HepG2 (cell line): ENCODE results near the gene BRIP1. TPM values are rescaled to one million over a fixed set of nuclear protein-coding genes. Genes with fewer than 3 reads are reported as not detected.

Experiments used
- ATAC-seq: fragments of 200-7000 bp; cut with Tn5 transposase; 3 replicates; pipeline ENCODE4 v1.9.1; 2020; ENCODE audit warnings: mild to moderate bottlenecking, moderate library complexity
- BruUV-seq: library from RNA; stranded (reverse); fragments of 400-500 nt; replicated peaks from 2 replicates; lab custom pipeline; 2021; lab: Mats Ljungman, UMichigan
- CTCF ChIA-PET: fragments of 300-600 bp; formaldehyde crosslinking; extraction: SDS; loops from one replicate; lab custom pipeline; 2021; ENCODE audit warnings: low total read pairs, inconsistent platforms, low intra/inter-chr PET ratio; lab: Yijun Ruan, JAX
- POLR2A ChIA-PET: fragments of 350-600 bp; sonication (Branson Sonifier 250); formaldehyde crosslinking; loops from one replicate; lab custom pipeline; 2020; ENCODE audit warnings: antibody characterized with exemption, inconsistent platforms; lab: Yijun Ruan, JAX
- DNase-seq: peaks from one replicate; pipeline ENCODE4 v3.0.0-alpha.2; 2015; ENCODE audit warnings: low spot score
- FAIRE-seq: peaks from 3 replicates; lab custom pipeline; 2011; peaks lifted over from hg19 to GRCh38; lab: Jason Lieb, UNC
- H2AFZ ChIP-seq: one replicate; pipeline ENCODE4 v1.6.1; 2011; ENCODE audit warnings: low read length, inconsistent platforms
- H3K27ac ChIP-seq: fragments of 300-600 bp; 3 replicates; pipeline ENCODE4 v1.8.0; 2011; ENCODE audit warnings: mixed run types, mild to moderate bottlenecking, mixed read lengths, low read length, inconsistent platforms; ENCODE audit not compliant: insufficient read depth; ENCODE audit errors: extremely low read length
- H3K27me3 ChIP-seq, 2 experiments: fragments of 200-600 bp in 1 of 2; 2 replicates in 1 of 2; 3 replicates in 1 of 2; pipeline versions ENCODE4 v1.6.0 to v1.8.0; 2011; ENCODE audit warnings: low read length in 2 of 2, mild to moderate bottlenecking in 2 of 2, moderate library complexity in 2 of 2, inconsistent platforms in 1 of 2; ENCODE audit not compliant: insufficient read depth in 2 of 2, control insufficient read depth in 1 of 2
- H3K36me3 ChIP-seq, 2 experiments: fragments of 200-600 bp in 1 of 2; replicated peaks in 1 of 2; 2 replicates in 1 of 2; 3 replicates in 1 of 2; pipeline versions ENCODE4 v1.5.1 to v1.8.0; 2011; ENCODE audit warnings: low read length in 2 of 2, inconsistent platforms in 1 of 2; ENCODE audit not compliant: insufficient read depth in 2 of 2, control insufficient read depth in 1 of 2
- H3K4me1 ChIP-seq: 2 replicates; pipeline ENCODE4 v1.5.1; 2012; ENCODE audit warnings: low read length, inconsistent platforms; ENCODE audit not compliant: insufficient read depth
- H3K4me2 ChIP-seq: 2 replicates; pipeline ENCODE4 v1.6.0; 2011; ENCODE audit warnings: low read depth, low read length, inconsistent platforms
- H3K4me3 ChIP-seq, 3 experiments: fragments of 200-600 bp in 1 of 3; sonication (generic), shearing (Covaris generic) in 1 of 3; replicated peaks in 1 of 3; 2 replicates each; pipeline ENCODE4 v1.5.1; 2011 to 2016; ENCODE audit warnings: low read length in 3 of 3, inconsistent platforms in 2 of 3, low read depth in 2 of 3, mild to moderate bottlenecking in 2 of 3, control low read depth in 1 of 3, mixed read lengths in 1 of 3; ENCODE audit not compliant: insufficient read depth in 1 of 3
- H3K79me2 ChIP-seq: one replicate; pipeline ENCODE4 v1.6.1; 2011; ENCODE audit warnings: low read length, inconsistent platforms; ENCODE audit not compliant: insufficient read depth
- H3K9ac ChIP-seq: 2 replicates; pipeline ENCODE4 v1.6.0; 2011; ENCODE audit warnings: mild to moderate bottlenecking, low read depth, low read length, inconsistent platforms; ENCODE audit not compliant: insufficient read depth
- H3K9me3 ChIP-seq: 2 replicates; pipeline ENCODE4 v1.5.1; 2012; ENCODE audit warnings: mild to moderate bottlenecking, low read length
- H4K20me1 ChIP-seq: 2 replicates; pipeline ENCODE4 v1.6.0; 2011; ENCODE audit warnings: inconsistent platforms, mild to moderate bottlenecking, low read length, moderate library complexity; ENCODE audit not compliant: insufficient read depth
- ATF1 ChIP-seq: IDR thresholded peaks from 2 replicates; pipeline ENCODE4 v1.6.1; 2016; ENCODE audit warnings: mild to moderate bottlenecking, control low read depth
- HNRNPL ChIP-seq: fragments of 200-400 bp; formaldehyde crosslinking; IDR thresholded peaks from 2 replicates; pipeline ENCODE4 v1.6.1; 2017; ENCODE audit warnings: mild to moderate bottlenecking, low read depth, low read length
- IKZF1 ChIP-seq: fragments of 450-650 bp; IDR thresholded peaks from 2 replicates; pipeline ENCODE4 v1.7.1; 2016
- JUNB ChIP-seq: sonication (generic); formaldehyde crosslinking; IDR thresholded peaks from 2 replicates; pipeline ENCODE4 v1.8.0; 2022; ENCODE audit warnings: missing genetic modification reagents, mild to moderate bottlenecking, borderline replicate concordance
- POLR2A ChIP-seq, 2 experiments: IDR thresholded peaks; 2 replicates each; pipeline ENCODE4 v1.6.1; 2011; ENCODE audit warnings: low read depth in 2 of 2, low read length in 2 of 2, mild to moderate bottlenecking in 1 of 2, moderate library complexity in 1 of 2; ENCODE audit not compliant: insufficient read depth in 1 of 2
- RCOR2 ChIP-seq: IDR thresholded peaks from 2 replicates; pipeline ENCODE4 v1.6.1; 2016; ENCODE audit warnings: missing biosample characterization, missing genetic modification reagents
- RELA ChIP-seq: sonication (generic); formaldehyde crosslinking; IDR thresholded peaks from 2 replicates; pipeline ENCODE4 v1.4.0; 2020; ENCODE audit warnings: missing genetic modification reagents
- SRSF4 ChIP-seq: fragments of 200-400 bp; formaldehyde crosslinking; IDR thresholded peaks from one replicate; pipeline ENCODE4 v1.6.1; 2018; ENCODE audit warnings: mild to moderate bottlenecking, low read depth, low read length, moderate library complexity; ENCODE audit not compliant: poor library complexity, severe bottlenecking
- ZFP36L2 ChIP-seq: sonication (generic); formaldehyde crosslinking; IDR thresholded peaks from 2 replicates; pipeline ENCODE4 v1.4.0; 2020; ENCODE audit warnings: missing genetic modification reagents
- ZSCAN25 ChIP-seq: sonication (generic); formaldehyde crosslinking; IDR thresholded peaks from 2 replicates; pipeline ENCODE4 v1.8.0; 2022; ENCODE audit warnings: mild to moderate bottlenecking, missing genetic modification reagents
- WGBS: methylation state at CpG from one replicate; pipeline ENCODE4 v1.1.6; 2017; ENCODE audit warnings: low lambda C conversion rate; 5-methylcytosine and 5-hydroxymethylcytosine counted together
- in situ Hi-C: cut with HindIII; loops from 2 replicates; pipeline ENCODE4 v1.10.0; 2017; ENCODE audit warnings: low pct_unique_long_range_greater_than_20kb; ENCODE audit not compliant: extremely low pct_ligation_motif_present
- intact Hi-C: fragments of 100-400 bp; cut with micrococcal nuclease; formaldehyde crosslinking; loops from one replicate; pipeline ENCODE4 v1.10.0; 2022; ENCODE audit not compliant: unreplicated experiment
- polyA plus RNA-seq, 8 experiments: library from polyadenylated mRNA; depleted of rRNA in 3 of 8; stranded (reverse) in 7 of 8; unstranded in 1 of 8; fragments of >200 nt; fragmentation: Illumina TruSeq in 4 of 8; extraction: Trizol in 4 of 8; gene quantifications; 2 replicates each; pipeline versions ENCODE4 v1.2.1 to v1.2.3, GENCODE V29; 2011 to 2016; ENCODE audit warnings: low read depth in 4 of 8, missing spikeins in 1 of 8, mixed read lengths in 1 of 8; ENCODE audit not compliant: insufficient read depth in 1 of 8
- total RNA-seq, 5 experiments: library from RNA; depleted of rRNA; stranded (reverse); fragments of >200 nt; fragmentation: Illumina TruSeq; extraction: Trizol; gene quantifications; 2 replicates each; pipeline ENCODE4 v1.2.3, GENCODE V29; 2016; ENCODE audit warnings: low read depth in 1 of 5
- TF ChIP-seq, protein P1 (sequence below): sonication (generic); formaldehyde crosslinking; IDR thresholded peaks from 2 replicates; pipeline ENCODE4 v1.4.0; 2020; ENCODE audit warnings: mild to moderate bottlenecking, missing genetic modification reagents, borderline replicate concordance
- TF ChIP-seq, protein P2 (sequence below): sonication (generic); formaldehyde crosslinking; IDR thresholded peaks from 2 replicates; pipeline ENCODE4 v1.8.1; 2023; ENCODE audit warnings: mild to moderate bottlenecking, missing genetic modification reagents, borderline replicate concordance
- TF ChIP-seq, protein P3 (sequence below): sonication (generic); formaldehyde crosslinking; IDR thresholded peaks from 2 replicates; pipeline ENCODE4 v1.5.0; 2020; ENCODE audit warnings: missing genetic modification reagents
- TF ChIP-seq, protein P4 (sequence below): sonication (generic); formaldehyde crosslinking; IDR thresholded peaks from 2 replicates; pipeline ENCODE4 v1.5.0; 2020; ENCODE audit warnings: mild to moderate bottlenecking, missing genetic modification reagents

BRIP1 gene
- total and polyA plus RNA-seq, 2 of the 13 experiments (the other 11 are each of a cell fraction or from before 2014, with no cell fraction given) = 3.8 to 27.7 TPM

DNA sequence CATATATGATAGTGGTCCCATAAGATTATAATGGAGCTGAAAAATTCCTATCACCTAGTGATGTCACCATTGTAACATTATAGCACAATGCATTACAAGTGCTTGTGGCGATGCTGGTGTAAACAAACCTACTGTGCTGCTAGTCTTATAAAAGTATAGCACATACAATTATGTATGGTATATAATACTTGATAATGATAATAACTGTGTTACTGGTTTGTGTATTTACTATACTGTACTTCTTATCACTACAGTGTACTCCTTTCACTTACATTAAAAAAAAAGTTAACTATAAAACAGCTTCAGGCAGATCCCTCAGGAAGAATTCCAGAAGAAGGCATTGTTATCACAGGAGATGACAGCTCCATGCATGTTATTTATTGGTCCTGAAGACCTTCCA, 150.3 kb downstream of the BRIP1 start:
- Histone ChIP-seq H2AFZ (no peak overlapping the region), H3K9me3 (peaks cover 8% of the 10 kb centered on the region; the same call in 1 of the 2 replicates), H3K27ac (no peak overlapping the region), H3K9ac (no peak overlapping the region), H3K4me3 (no peak overlapping the region), H3K4me1 (no peaks in the 10 kb centered on the region), H3K4me2 (no peak overlapping the region), H3K36me3 (peaks cover 1 to 17% of the 10 kb centered on the region in 2 experiments; a peak in 2 of 5 replicates), H4K20me1 (no peaks in the 10 kb centered on the region), H3K27me3 (no peaks in the 10 kb centered on the region; a peak in 1 of 5 replicates), H3K79me2 (no peaks in the 10 kb centered on the region)
- CTCF ChIA-PET = no interaction called here
- FAIRE-seq = no peak
- intact Hi-C loops = no loop called here
- no peak for ATAC-seq
- DNase-seq = no peak
- in situ Hi-C loops = no loop called here
- no peak for TF ChIP-seq POLR2A (IDR thresholded peaks at IDR 0.05; ENCODE audit: insufficient read depth in 1 of 2, low read depth in 2 of 2, low read length in 2 of 2)
- no peak for TF ChIP-seq ATF1
- no peak for TF ChIP-seq RCOR2 (CRISPR knock-in tag)
- no peak for TF ChIP-seq IKZF1
- no peak for TF ChIP-seq JUNB (CRISPR knock-in tag)
- no TSS peak for BruUV-seq
- 100% methylated on average over 1 of the region's 1 CpG for WGBS
- POLR2A ChIA-PET = no interaction called here

DNA sequence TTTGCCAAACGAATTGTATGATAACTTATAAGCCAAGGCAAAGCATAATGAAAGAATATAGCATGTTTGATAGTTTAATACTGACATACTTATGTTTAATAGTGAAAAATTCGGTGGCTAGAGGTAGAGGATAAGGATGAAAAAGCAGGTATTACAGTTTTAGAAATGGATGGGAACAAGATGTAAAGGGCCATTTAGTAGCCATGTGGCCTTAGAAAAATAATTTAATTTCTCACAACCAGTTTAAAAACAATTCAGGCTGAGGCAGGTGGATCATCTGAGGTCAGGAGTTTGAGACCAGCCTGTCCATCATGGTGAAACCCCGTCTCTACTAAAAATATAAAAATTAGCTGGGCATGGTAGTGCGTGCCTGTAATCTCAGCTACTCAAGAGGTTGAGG, 152.8 kb downstream of the BRIP1 start:
- no peak overlapping the region for H2AFZ ChIP-seq
- no peak for DNase-seq
- no peak overlapping the region for H3K4me3 ChIP-seq
- ChIA-PET POLR2A (no interaction called here), CTCF (no interaction called here)
- no peaks in the 10 kb centered on the region; a peak in 1 of 5 replicates for H3K27me3 ChIP-seq
- H3K9ac ChIP-seq = no peak overlapping the region
- H3K27ac ChIP-seq = no peak overlapping the region
- no peak for FAIRE-seq
- WGBS = 95% methylated on average over 4 of the region's 4 CpGs
- H4K20me1 ChIP-seq = no peaks in the 10 kb centered on the region
- intact Hi-C loops = no loop called here
- peaks cover 1 to 10% of the 10 kb centered on the region in 2 experiments; a peak in 1 of 5 replicates for H3K36me3 ChIP-seq
- no peak for ATAC-seq
- no peaks in the 10 kb centered on the region for H3K9me3 ChIP-seq
- no peak overlapping the region for H3K4me2 ChIP-seq
- BruUV-seq = no TSS peak
- H3K4me1 ChIP-seq = no peaks in the 10 kb centered on the region
- TF ChIP-seq RELA (CRISPR knock-in tag) = no peak
- TF ChIP-seq, protein P1, sequence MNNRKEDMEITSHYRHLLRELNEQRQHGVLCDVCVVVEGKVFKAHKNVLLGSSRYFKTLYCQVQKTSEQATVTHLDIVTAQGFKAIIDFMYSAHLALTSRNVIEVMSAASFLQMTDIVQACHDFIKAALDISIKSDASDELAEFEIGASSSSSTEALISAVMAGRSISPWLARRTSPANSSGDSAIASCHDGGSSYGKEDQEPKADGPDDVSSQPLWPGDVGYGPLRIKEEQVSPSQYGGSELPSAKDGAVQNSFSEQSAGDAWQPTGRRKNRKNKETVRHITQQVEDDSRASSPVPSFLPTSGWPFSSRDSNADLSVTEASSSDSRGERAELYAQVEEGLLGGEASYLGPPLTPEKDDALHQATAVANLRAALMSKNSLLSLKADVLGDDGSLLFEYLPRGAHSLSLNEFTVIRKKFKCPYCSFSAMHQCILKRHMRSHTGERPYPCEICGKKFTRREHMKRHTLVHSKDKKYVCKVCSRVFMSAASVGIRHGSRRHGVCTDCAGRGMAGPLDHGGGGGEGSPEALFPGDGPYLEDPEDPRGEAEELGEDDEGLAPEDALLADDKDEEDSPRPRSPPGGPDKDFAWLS = no peak
- TF ChIP-seq, protein P2, sequence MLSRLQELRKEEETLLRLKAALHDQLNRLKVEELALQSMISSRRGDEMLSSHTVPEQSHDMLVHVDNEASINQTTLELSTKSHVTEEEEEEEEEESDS (CRISPR knock-in tag) = no peak
- no peak for TF ChIP-seq HNRNPL
- no peak for TF ChIP-seq ZFP36L2 (CRISPR knock-in tag)
- TF ChIP-seq SRSF4 = no peak
- TF ChIP-seq, protein P3, sequence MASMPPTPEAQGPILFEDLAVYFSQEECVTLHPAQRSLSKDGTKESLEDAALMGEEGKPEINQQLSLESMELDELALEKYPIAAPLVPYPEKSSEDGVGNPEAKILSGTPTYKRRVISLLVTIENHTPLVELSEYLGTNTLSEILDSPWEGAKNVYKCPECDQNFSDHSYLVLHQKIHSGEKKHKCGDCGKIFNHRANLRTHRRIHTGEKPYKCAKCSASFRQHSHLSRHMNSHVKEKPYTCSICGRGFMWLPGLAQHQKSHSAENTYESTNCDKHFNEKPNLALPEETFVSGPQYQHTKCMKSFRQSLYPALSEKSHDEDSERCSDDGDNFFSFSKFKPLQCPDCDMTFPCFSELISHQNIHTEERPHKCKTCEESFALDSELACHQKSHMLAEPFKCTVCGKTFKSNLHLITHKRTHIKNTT (CRISPR knock-in tag) = no peak
- TF ChIP-seq ZSCAN25 (CRISPR knock-in tag) = no peak
- TF ChIP-seq, protein P4, sequence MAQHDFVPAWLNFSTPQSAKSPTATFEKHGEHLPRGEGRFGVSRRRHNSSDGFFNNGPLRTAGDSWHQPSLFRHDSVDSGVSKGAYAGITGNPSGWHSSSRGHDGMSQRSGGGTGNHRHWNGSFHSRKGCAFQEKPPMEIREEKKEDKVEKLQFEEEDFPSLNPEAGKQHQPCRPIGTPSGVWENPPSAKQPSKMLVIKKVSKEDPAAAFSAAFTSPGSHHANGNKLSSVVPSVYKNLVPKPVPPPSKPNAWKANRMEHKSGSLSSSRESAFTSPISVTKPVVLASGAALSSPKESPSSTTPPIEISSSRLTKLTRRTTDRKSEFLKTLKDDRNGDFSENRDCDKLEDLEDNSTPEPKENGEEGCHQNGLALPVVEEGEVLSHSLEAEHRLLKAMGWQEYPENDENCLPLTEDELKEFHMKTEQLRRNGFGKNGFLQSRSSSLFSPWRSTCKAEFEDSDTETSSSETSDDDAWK (CRISPR knock-in tag) = no peak
- TF ChIP-seq, all 625 proteins: peak for 0
- H3K79me2 ChIP-seq = no peaks in the 10 kb centered on the region
- in situ Hi-C loops = no loop called here
